Upper lobe of left lung (tissue), 6 donors: ENCODE measurements around the gene CLPTM1L. TPM values are rescaled to one million over a fixed set of nuclear protein-coding genes. Genes with fewer than 3 reads are reported as not detected.
A peak's percentile ranks its signal among the peaks of the same experiment; 100 is the strongest.

Source experiments
- ATAC-seq, 2 donors: fragments of 200-7000 bp; cut with Tn5 transposase; one replicate each; pipeline ENCODE4 v1.9.1; 2022; ENCODE audit warnings: mild to moderate bottlenecking in 2 of 2, moderate library complexity in 2 of 2; ENCODE audit not compliant: low FRiP score in 2 of 2
- DNase-seq, 2 donors: peaks; one replicate each; pipeline ENCODE4 v3.0.0-alpha.2; 2019 to 2020
- H3K27ac ChIP-seq, 4 donors: fragments of 200-600 bp; sonication (generic); one replicate each; pipeline ENCODE4 v1.5.1; 2016 to 2019
- H3K27me3 ChIP-seq, 4 donors: fragments of 200-600 bp; sonication (generic); one replicate each; pipeline ENCODE4 v1.5.1; 2017 to 2019
- H3K36me3 ChIP-seq, 4 donors: fragments of 200-600 bp; sonication (generic); one replicate each; pipeline ENCODE4 v1.5.1; 2016 to 2019
- H3K4me1 ChIP-seq, 4 donors: fragments of 200-600 bp; sonication (generic); one replicate each; pipeline ENCODE4 v1.5.1; 2018 to 2019
- H3K4me3 ChIP-seq, 4 donors: fragments of 200-600 bp; sonication (generic); one replicate each; pipeline ENCODE4 v1.5.1; 2017 to 2019; ENCODE audit warnings: mild to moderate bottlenecking in 2 of 4, moderate library complexity in 1 of 4
- H3K9me3 ChIP-seq, 4 donors: fragments of 200-600 bp; sonication (generic); one replicate each; pipeline ENCODE4 v1.5.1; 2018 to 2019
- EP300 ChIP-seq, 4 donors: sonication (generic); formaldehyde crosslinking; IDR thresholded peaks; one replicate each; pipeline ENCODE4 v1.5.1; 2017; ENCODE audit warnings: antibody characterized with exemption in 4 of 4, control low read depth in 2 of 4
- POLR2A ChIP-seq, 4 donors: fragments of 450-650 bp; IDR thresholded peaks; one replicate each; pipeline ENCODE4 v1.5.1; 2016 to 2017; ENCODE audit warnings: antibody characterized with exemption in 4 of 4, mild to moderate bottlenecking in 2 of 4
- POLR2AphosphoS5 ChIP-seq, 2 donors: sonication (generic); formaldehyde crosslinking; IDR thresholded peaks; one replicate each; pipeline ENCODE4 v1.5.1; 2017; ENCODE audit warnings: antibody characterized with exemption in 2 of 2
- WGBS, 2 donors: methylation state at CpG; one replicate each; pipeline ENCODE4 v1.1.5; 2017 to 2018; 5-methylcytosine and 5-hydroxymethylcytosine counted together
- total RNA-seq, 6 donors: library from RNA; depleted of rRNA in 4 of 6; stranded (reverse); fragments of >200 nt in 4 of 6; gene quantifications; one replicate each; pipeline versions ENCODE4 v1.1.0 to v1.2.1, GENCODE V29; 2016 to 2021
- TF ChIP-seq, protein P1 (sequence below), 6 experiments: fragments of 450-650 bp in 4 of 6; fragments of 200-600 bp in 2 of 6; sonication (generic) in 2 of 6; IDR thresholded peaks; one replicate each; pipeline ENCODE4 v1.5.1; 2016 to 2019; ENCODE audit warnings: antibody characterized with exemption in 6 of 6
- donor health status: DM: no; HTN: no; CAD: no; lungs with moderate emphysema.
- donor health status: DM: no; HTN: yes; CAD: no; lungs with severe emphysema.

The CLPTM1L gene
- total RNA-seq, 6 donors from 2014 or later, result 135 to 311 (median 204) TPM

DNA sequence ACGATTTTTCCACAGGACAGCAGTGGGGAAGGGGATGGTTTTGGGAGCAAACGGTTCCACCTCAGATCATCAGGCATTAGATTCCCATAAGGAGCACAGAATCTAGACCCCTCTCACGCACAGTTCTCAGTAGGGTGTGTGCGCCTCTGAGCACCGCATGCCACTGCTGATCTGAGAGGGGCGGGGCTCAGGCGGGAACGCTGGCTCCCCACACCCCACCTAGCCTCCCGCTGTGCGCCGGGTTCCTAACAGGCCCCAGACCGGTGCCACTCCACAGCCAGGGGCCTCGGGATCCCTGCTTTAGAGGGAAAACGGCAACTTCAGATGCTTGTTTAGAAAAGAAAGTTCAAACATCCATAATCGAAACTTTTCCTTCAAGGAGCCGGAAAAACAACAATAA is 70.4 kb downstream of the CLPTM1L start:
- no peaks in the 10 kb centered on the region for H3K9me3 ChIP-seq
- no peak overlapping the region for H3K4me3 ChIP-seq
- H3K27me3 ChIP-seq, result no peaks in the 10 kb centered on the region
- no peaks in the 10 kb centered on the region for H3K4me1 ChIP-seq
- TF ChIP-seq POLR2A (IDR thresholded peaks at IDR 0.05), result no peak
- no peak for TF ChIP-seq POLR2AphosphoS5 (IDR thresholded peaks at IDR 0.05)
- TF ChIP-seq, protein P1, sequence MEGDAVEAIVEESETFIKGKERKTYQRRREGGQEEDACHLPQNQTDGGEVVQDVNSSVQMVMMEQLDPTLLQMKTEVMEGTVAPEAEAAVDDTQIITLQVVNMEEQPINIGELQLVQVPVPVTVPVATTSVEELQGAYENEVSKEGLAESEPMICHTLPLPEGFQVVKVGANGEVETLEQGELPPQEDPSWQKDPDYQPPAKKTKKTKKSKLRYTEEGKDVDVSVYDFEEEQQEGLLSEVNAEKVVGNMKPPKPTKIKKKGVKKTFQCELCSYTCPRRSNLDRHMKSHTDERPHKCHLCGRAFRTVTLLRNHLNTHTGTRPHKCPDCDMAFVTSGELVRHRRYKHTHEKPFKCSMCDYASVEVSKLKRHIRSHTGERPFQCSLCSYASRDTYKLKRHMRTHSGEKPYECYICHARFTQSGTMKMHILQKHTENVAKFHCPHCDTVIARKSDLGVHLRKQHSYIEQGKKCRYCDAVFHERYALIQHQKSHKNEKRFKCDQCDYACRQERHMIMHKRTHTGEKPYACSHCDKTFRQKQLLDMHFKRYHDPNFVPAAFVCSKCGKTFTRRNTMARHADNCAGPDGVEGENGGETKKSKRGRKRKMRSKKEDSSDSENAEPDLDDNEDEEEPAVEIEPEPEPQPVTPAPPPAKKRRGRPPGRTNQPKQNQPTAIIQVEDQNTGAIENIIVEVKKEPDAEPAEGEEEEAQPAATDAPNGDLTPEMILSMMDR (IDR thresholded peaks at IDR 0.05), result no peak
- TF ChIP-seq EP300 (IDR thresholded peaks at IDR 0.05), result no peak
- DNase-seq, result no peak
- H3K36me3 ChIP-seq, result no peaks in the 10 kb centered on the region
- WGBS, 2 donors, result 82 to 91% methylated on average over 16 of the region's 16 CpGs
- H3K27ac ChIP-seq, result no peak overlapping the region
- no peak for ATAC-seq

DNA sequence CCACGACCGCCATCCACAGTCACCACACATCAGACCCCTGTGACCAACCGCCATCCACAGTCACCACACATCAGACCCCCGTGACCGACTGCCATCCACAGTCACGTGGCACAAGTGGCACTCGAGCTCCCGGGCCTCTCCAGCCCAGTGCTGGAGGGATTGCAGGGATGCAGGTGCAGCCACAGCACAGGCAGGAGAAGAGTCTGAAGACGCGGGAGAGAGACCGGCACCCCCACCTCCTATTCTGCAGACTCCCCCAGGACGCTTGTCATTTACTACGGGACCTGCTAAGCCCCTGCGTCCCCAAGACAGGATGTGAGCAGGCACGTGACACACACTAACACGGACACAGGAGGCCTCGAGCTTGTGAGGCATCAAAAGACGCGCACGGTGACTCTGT is 71.2 kb downstream of the CLPTM1L start:
- no peak for ATAC-seq
- TF ChIP-seq, protein P1 (IDR thresholded peaks at IDR 0.05), result no peak
- WGBS, 2 donors, result 94% methylated on average over 17 to 18 of the region's 20 CpGs

DNA sequence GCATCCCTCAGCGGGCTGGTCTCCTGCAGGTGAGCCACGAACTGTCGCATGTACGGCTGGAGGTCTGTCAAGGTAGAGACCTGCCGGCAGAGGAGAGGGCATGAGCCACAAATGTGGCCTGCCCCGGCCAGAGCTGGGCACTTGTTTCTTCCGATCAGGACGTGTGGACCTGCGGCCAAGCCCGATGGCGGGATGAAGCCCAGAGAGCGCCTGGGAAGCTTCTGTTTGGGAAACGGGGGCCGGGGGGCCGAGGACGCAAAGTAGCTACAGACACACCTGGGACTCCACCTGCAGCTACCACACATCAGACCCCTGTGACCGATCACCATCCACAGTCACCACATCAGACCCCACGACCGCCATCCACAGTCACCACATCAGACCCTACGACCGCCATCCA is 72.7 kb downstream of the CLPTM1L start:
- H3K36me3 ChIP-seq, result no peaks in the 10 kb centered on the region
- no peak overlapping the region for H3K4me3 ChIP-seq
- no peaks in the 10 kb centered on the region for H3K27me3 ChIP-seq
- WGBS, 2 donors, result 94 to 97% methylated on average over 12 to 15 of the region's 21 CpGs
- TF ChIP-seq, protein P1 (IDR thresholded peaks at IDR 0.05), result no peak
- no peak for TF ChIP-seq POLR2AphosphoS5 (IDR thresholded peaks at IDR 0.05)
- no peak for TF ChIP-seq EP300 (IDR thresholded peaks at IDR 0.05)
- no peak for TF ChIP-seq POLR2A (IDR thresholded peaks at IDR 0.05)
- no peaks in the 10 kb centered on the region for H3K9me3 ChIP-seq
- peak in 1 of 2 donors; percentile 70 for DNase-seq
- no peaks in the 10 kb centered on the region for H3K4me1 ChIP-seq
- H3K27ac ChIP-seq, result no peak overlapping the region
- ATAC-seq, result no peak

More for the DNA sequence above, 71.2 kb downstream of the CLPTM1L start:
- Histone ChIP-seq H3K4me1 (no peaks in the 10 kb centered on the region), H3K9me3 (no peaks in the 10 kb centered on the region), H3K27me3 (no peaks in the 10 kb centered on the region), H3K36me3 (no peaks in the 10 kb centered on the region), H3K4me3 (no peak overlapping the region), H3K27ac (no peak overlapping the region)
- DNase-seq, result no peak

DNA sequence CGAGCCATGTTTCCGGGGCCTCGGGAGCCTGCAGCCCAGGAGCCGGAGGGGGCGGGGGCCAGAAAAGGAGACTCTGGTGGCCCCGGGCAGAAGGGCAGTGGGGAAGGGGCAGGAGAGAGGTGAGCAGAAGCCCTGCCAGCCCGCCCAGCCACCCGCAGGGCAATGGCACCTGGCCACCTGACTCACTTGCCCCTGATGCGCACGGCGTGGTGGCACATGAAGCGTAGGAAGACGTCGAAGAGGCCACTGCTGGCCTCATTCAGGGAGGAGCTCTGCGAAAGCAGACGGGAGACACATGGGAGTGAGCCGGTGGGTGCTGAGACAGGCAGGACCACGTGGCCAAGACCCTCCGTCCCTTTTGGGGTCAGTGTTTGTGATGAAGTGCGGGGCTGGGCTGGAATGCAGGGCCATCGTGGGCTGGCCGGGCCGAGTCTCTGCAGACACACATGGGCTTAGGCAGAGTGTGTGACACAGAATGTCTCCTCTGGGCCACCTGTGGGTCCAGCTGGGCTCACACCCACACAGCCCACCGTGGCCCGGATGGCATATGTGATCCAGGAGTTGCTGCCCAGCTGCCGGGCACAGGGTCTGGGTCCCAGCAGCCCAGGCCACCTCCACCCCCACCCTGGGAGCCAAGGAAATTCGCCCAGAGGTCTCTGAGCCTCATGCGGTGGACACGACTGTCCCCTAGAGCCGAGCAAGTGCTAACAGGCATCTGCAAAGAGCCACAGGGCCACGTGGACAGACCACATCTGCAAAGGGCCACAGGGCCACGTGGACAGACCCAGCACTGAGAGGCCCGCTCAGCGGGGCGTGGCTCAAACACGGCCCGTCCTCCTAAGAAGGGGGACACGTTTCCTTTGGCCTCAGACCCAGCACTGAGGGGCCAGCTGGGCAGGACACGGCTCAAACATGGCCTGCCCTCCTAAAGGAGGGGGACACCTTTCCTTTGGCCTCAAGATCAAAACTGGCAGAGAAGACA is 73.7 kb downstream of the CLPTM1L start:
- TF ChIP-seq POLR2A (IDR thresholded peaks at IDR 0.05), result no peak
- TF ChIP-seq POLR2AphosphoS5 (IDR thresholded peaks at IDR 0.05), result no peak
- TF ChIP-seq EP300 (IDR thresholded peaks at IDR 0.05), result no peak
- TF ChIP-seq, protein P1 (IDR thresholded peaks at IDR 0.05), result no peak
- ATAC-seq (peak; percentile 14 to 37), DNase-seq (peak in 1 of 2 donors; percentile 77)

More for the DNA sequence above, 73.7 kb downstream of the CLPTM1L start:
- no peaks in the 10 kb centered on the region for H3K36me3 ChIP-seq
- H3K27ac ChIP-seq, result no peak overlapping the region
- no peaks in the 10 kb centered on the region for H3K9me3 ChIP-seq
- WGBS, 2 donors, result 89 to 92% methylated on average over 16 to 39 of the region's 39 CpGs
- H3K4me1 ChIP-seq, result no peaks in the 10 kb centered on the region
- no peaks in the 10 kb centered on the region for H3K27me3 ChIP-seq
- no peak overlapping the region for H3K4me3 ChIP-seq
